22Rv1 (cell line): ENCODE data around the gene C2orf78.

Experiments
- ZFX ChIP-seq: fragments of 450-650 bp; IDR thresholded peaks from 2 replicates; pipeline ENCODE4 v1.6.1; 2017; ENCODE audit warnings: antibody characterized with exemption, borderline replicate concordance
- TF ChIP-seq, protein P1 (sequence below): fragments of 450-650 bp; IDR thresholded peaks from 2 replicates; pipeline ENCODE4 v1.5.1; 2017; ENCODE audit warnings: mild to moderate bottlenecking

DNA sequence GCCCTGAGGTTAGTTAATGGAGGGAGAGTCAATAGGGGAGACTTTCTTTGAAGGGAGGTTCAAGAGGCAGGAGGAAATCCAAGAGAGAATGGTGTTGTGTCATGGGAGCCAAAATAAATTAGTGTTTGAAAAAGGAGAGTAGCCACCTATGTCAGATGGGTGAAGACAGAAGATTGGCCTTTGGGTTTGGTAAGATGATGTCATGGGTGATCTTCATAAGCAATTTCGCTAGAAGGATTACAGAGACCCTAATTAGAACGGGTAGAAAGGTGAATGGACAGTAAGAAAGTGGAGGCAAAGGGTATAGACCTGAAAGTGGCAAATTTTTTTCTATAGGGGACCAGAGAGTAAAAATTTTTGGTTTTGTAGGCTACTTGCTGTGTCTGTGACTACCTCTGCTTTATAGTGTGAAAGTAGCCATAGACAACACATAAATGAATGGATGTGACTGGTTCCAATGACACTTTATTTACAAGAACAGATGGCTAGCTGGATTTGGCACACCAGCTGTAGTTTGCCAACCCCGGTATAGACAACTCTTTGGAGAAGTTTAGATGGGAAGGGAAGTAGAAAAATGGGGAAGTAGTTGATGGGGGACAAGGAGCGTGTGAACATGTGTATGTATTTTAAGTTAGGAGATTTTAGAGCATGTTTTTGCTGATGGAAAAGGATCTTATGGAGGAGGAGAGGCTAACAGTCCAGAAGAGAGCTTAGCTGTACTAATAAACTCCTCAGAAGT, 54.0 kb downstream of the C2orf78 start:
- TF ChIP-seq, protein P1, sequence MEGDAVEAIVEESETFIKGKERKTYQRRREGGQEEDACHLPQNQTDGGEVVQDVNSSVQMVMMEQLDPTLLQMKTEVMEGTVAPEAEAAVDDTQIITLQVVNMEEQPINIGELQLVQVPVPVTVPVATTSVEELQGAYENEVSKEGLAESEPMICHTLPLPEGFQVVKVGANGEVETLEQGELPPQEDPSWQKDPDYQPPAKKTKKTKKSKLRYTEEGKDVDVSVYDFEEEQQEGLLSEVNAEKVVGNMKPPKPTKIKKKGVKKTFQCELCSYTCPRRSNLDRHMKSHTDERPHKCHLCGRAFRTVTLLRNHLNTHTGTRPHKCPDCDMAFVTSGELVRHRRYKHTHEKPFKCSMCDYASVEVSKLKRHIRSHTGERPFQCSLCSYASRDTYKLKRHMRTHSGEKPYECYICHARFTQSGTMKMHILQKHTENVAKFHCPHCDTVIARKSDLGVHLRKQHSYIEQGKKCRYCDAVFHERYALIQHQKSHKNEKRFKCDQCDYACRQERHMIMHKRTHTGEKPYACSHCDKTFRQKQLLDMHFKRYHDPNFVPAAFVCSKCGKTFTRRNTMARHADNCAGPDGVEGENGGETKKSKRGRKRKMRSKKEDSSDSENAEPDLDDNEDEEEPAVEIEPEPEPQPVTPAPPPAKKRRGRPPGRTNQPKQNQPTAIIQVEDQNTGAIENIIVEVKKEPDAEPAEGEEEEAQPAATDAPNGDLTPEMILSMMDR, result no peak
- TF ChIP-seq ZFX, result no peak
